ENCODE measurements around the gene CAST.

GRCh38 chr5:96750110-96750822, 88.1 kb downstream of the CAST start:
- TF ChIP-seq CTCF (IDR thresholded peaks at IDR 0.05; ENCODE audit: insufficient read depth, low read depth, low read length) (no peak), EZH2 (IDR thresholded peaks at IDR 0.05; ENCODE audit: insufficient read depth, low read length) (no peak)

Data from astrocyte (in vitro differentiated cells and primary cell).